NB4 (cell line): ENCODE data around the gene KLK12.

Experiments
- CTCF ChIP-seq: IDR thresholded peaks from one replicate; pipeline ENCODE4 v1.5.1; 2012; ENCODE audit warnings: low read depth, low read length
- MAX ChIP-seq: IDR thresholded peaks from 2 replicates; pipeline ENCODE4 v1.6.1; 2011; ENCODE audit warnings: low read depth, low read length
- MYC ChIP-seq: IDR thresholded peaks from 2 replicates; pipeline ENCODE4 v1.6.1; 2011; ENCODE audit warnings: low read depth, low read length
- POLR2A ChIP-seq: IDR thresholded peaks from 2 replicates; pipeline ENCODE4 v1.6.1; 2011; ENCODE audit warnings: mild to moderate bottlenecking; ENCODE audit not compliant: insufficient read length; ENCODE audit errors: extremely low read depth

DNA sequence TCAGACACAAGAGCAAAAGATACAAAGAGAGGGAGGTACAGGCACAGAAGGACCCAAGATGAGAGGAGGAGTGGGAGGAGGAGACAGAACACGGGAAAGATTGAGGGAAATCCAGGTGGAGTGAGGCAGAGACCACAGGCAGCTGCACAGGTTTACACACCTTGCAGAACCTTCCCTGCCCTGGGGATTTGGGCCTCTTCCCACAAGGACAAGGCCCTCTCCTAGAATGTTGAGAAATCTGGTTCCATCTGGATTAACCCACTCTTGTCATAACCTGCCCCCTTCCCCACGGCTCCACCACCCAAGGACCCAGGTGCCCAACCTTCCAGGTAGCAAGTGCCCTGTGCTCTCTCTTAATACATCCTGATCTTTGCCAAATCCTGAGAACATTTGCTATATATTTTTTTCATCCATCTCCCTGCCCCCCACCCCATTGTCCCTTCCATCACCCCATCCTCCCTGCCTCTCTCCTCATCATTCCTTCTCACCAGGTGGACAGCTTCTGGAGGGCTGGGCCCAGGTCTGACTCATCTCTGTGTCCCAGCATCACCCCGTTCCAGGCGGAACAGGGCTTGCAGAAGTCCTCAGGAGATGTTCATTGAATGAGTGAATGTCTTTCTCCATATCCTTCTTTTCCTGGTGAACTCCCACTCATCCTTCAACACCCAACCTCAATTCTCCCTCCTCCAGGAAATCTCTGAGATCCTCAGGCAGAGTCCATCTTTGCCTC is 24.6 kb downstream of the KLK12 start:
- TF ChIP-seq CTCF (no peak), MAX (no peak), POLR2A (no peak), MYC (no peak)
